Measurements from ENCODE around the gene PHF3. TPM values are rescaled to one million over a fixed set of nuclear protein-coding genes. Genes with fewer than 3 reads are reported as not detected.

The PHF3 gene
- total RNA-seq, 2 experiments from 2014 or later, result 39.3 to 40.2 TPM

- ChIA-PET POLR2A (no interaction called here), CTCF (interaction anchor here (1.1 to 1.2 kb wide), 3 partner anchors 14 to 35 kb away, joined by 3 to 4 read pairs (median 3); partner anchors contain the start of gene PHF3)
- Mint-ChIP-seq H3K4me3 (no peak overlapping the region), H3K9me3 (ENCODE audit: insufficient read depth) (peaks cover 8% of the 10 kb centered on the region), H3K36me3 (ENCODE audit: low read depth) (peaks cover 36% of the 10 kb centered on the region), H3K27me3 (ENCODE audit: low read depth) (no peaks in the 10 kb centered on the region), H3K27ac (no peak overlapping the region), H3K4me1 (ENCODE audit: low read depth) (peaks cover 23% of the 10 kb centered on the region)
- no peak for ATAC-seq
- DNase-seq, result no peak
These were observed 14.3 kb downstream of the PHF3 start for GRCh38 chr6:63649847-63650265.

GRCh38 chr6:63652980-63653379 lies 17.4 kb downstream of the PHF3 start:
- Mint-ChIP-seq H3K9me3 (ENCODE audit: insufficient read depth) (peaks cover 8% of the 10 kb centered on the region), H3K4me1 (ENCODE audit: low read depth) (peaks cover 22% of the 10 kb centered on the region), H3K27ac (no peak overlapping the region), H3K27me3 (ENCODE audit: low read depth) (no peaks in the 10 kb centered on the region), H3K36me3 (ENCODE audit: low read depth) (peaks cover 33% of the 10 kb centered on the region), H3K4me3 (no peak overlapping the region)
- ATAC-seq, result no peak
- ChIA-PET POLR2A (no interaction called here), CTCF (no interaction called here)
- DNase-seq, result no peak

GRCh38 chr6:63660757-63661156 lies 25.2 kb downstream of the PHF3 start:
- H3K27me3 Mint-ChIP-seq (ENCODE audit: low read depth), result no peaks in the 10 kb centered on the region
- no peak overlapping the region for H3K27ac Mint-ChIP-seq
- H3K9me3 Mint-ChIP-seq (ENCODE audit: insufficient read depth), result no peaks in the 10 kb centered on the region
- ATAC-seq, result no peak
- H3K4me3 Mint-ChIP-seq, result no peak overlapping the region
- POLR2A ChIA-PET, result no interaction called here
- DNase-seq, result no peak
- H3K4me1 Mint-ChIP-seq (ENCODE audit: low read depth), result peaks cover 8% of the 10 kb centered on the region
- H3K36me3 Mint-ChIP-seq (ENCODE audit: low read depth), result peaks cover 4% of the 10 kb centered on the region
- CTCF ChIA-PET, result no interaction called here

- Mint-ChIP-seq H3K27me3 (ENCODE audit: low read depth) (no peaks in the 10 kb centered on the region), H3K9me3 (ENCODE audit: insufficient read depth) (no peaks in the 10 kb centered on the region), H3K4me3 (no peak overlapping the region), H3K36me3 (ENCODE audit: low read depth) (peaks cover 4% of the 10 kb centered on the region), H3K4me1 (ENCODE audit: low read depth) (peaks cover 6% of the 10 kb centered on the region), H3K27ac (no peak overlapping the region)
- DNase-seq (no peak), ATAC-seq (no peak)
- POLR2A ChIA-PET, result no interaction called here
- CTCF ChIA-PET, result interaction anchor here (1.0 kb wide), 1 partner anchor 16 kb away, joined by 3 read pairs; no protein-coding TSS in a partner anchor
These were observed 26.2 kb downstream of the PHF3 start for GRCh38 chr6:63661769-63662168.

- H3K9me3 Mint-ChIP-seq (ENCODE audit: insufficient read depth), result no peaks in the 10 kb centered on the region
- H3K4me1 Mint-ChIP-seq (ENCODE audit: low read depth), result peaks cover 6% of the 10 kb centered on the region
- H3K27ac Mint-ChIP-seq, result no peak overlapping the region
- H3K36me3 Mint-ChIP-seq (ENCODE audit: low read depth), result peaks cover 8% of the 10 kb centered on the region
- ChIA-PET POLR2A (interaction anchor here (1.2 kb wide), 1 partner anchor 28 kb away, joined by 3 read pairs; the partner anchor contains the start of gene PHF3), CTCF (interaction anchor here (1.4 to 1.5 kb wide), 2 partner anchors 20 to 65 kb away, joined by 3 to 4 read pairs; no protein-coding TSS in a partner anchor)
- DNase-seq (no peak), ATAC-seq (no peak)
- H3K4me3 Mint-ChIP-seq, result no peak overlapping the region
- H3K27me3 Mint-ChIP-seq (ENCODE audit: low read depth), result no peaks in the 10 kb centered on the region
These were observed 27.7 kb downstream of the PHF3 start for GRCh38 chr6:63663147-63663955.

GRCh38 chr6:63663956-63664281 lies 28.3 kb downstream of the PHF3 start:
- DNase-seq (no peak), ATAC-seq (no peak)
- ChIA-PET POLR2A (interaction anchor here (1.2 kb wide), 1 partner anchor 28 kb away, joined by 3 read pairs; the partner anchor contains the start of gene PHF3), CTCF (interaction anchor here (1.5 kb wide), 1 partner anchor 19 kb away, joined by 3 read pairs; no protein-coding TSS in a partner anchor)
- peaks cover 8% of the 10 kb centered on the region for H3K36me3 Mint-ChIP-seq (ENCODE audit: low read depth)
- H3K4me1 Mint-ChIP-seq (ENCODE audit: low read depth), result peaks cover 6% of the 10 kb centered on the region
- no peaks in the 10 kb centered on the region for H3K27me3 Mint-ChIP-seq (ENCODE audit: low read depth)
- H3K9me3 Mint-ChIP-seq (ENCODE audit: insufficient read depth), result no peaks in the 10 kb centered on the region
- no peak overlapping the region for H3K27ac Mint-ChIP-seq
- H3K4me3 Mint-ChIP-seq, result no peak overlapping the region

- ChIA-PET POLR2A (no interaction called here), CTCF (no interaction called here)
- ATAC-seq (no peak), DNase-seq (no peak)
- Mint-ChIP-seq H3K27me3 (ENCODE audit: low read depth) (no peaks in the 10 kb centered on the region), H3K27ac (no peak overlapping the region), H3K36me3 (ENCODE audit: low read depth) (peaks cover 23% of the 10 kb centered on the region), H3K4me1 (ENCODE audit: low read depth) (no peaks in the 10 kb centered on the region), H3K4me3 (no peak overlapping the region), H3K9me3 (ENCODE audit: insufficient read depth) (no peaks in the 10 kb centered on the region)
These were observed 35.6 kb downstream of the PHF3 start for GRCh38 chr6:63671098-63671754.

- ATAC-seq (no peak), DNase-seq (no peak)
- H3K27ac Mint-ChIP-seq, result no peak overlapping the region
- no peak overlapping the region for H3K4me3 Mint-ChIP-seq
- no peaks in the 10 kb centered on the region for H3K9me3 Mint-ChIP-seq (ENCODE audit: insufficient read depth)
- POLR2A ChIA-PET, result no interaction called here
- H3K27me3 Mint-ChIP-seq (ENCODE audit: low read depth), result no peaks in the 10 kb centered on the region
- CTCF ChIA-PET, result no interaction called here
- peaks cover 21% of the 10 kb centered on the region for H3K36me3 Mint-ChIP-seq (ENCODE audit: low read depth)
- no peaks in the 10 kb centered on the region for H3K4me1 Mint-ChIP-seq (ENCODE audit: low read depth)
These were observed 37.1 kb downstream of the PHF3 start for GRCh38 chr6:63672582-63673129.

- Mint-ChIP-seq H3K4me3 (no peak overlapping the region), H3K36me3 (ENCODE audit: low read depth) (peaks cover 16% of the 10 kb centered on the region), H3K27ac (no peak overlapping the region), H3K4me1 (ENCODE audit: low read depth) (no peaks in the 10 kb centered on the region), H3K27me3 (ENCODE audit: low read depth) (no peaks in the 10 kb centered on the region), H3K9me3 (ENCODE audit: insufficient read depth) (no peaks in the 10 kb centered on the region)
- DNase-seq, result no peak
- CTCF ChIA-PET, result no interaction called here
- ATAC-seq, result no peak
- POLR2A ChIA-PET, result no interaction called here
These were observed 38.1 kb downstream of the PHF3 start for GRCh38 chr6:63673692-63674091.

GRCh38 chr6:63674635-63675034 lies 39.0 kb downstream of the PHF3 start:
- no peak for ATAC-seq
- Mint-ChIP-seq H3K9me3 (ENCODE audit: insufficient read depth) (no peaks in the 10 kb centered on the region), H3K36me3 (ENCODE audit: low read depth) (peaks cover 15% of the 10 kb centered on the region), H3K27me3 (ENCODE audit: low read depth) (no peaks in the 10 kb centered on the region), H3K4me1 (ENCODE audit: low read depth) (no peaks in the 10 kb centered on the region), H3K4me3 (no peak overlapping the region), H3K27ac (no peak overlapping the region)
- CTCF ChIA-PET, result no interaction called here
- POLR2A ChIA-PET, result no interaction called here
- DNase-seq, result no peak

- DNase-seq, result no peak
- Mint-ChIP-seq H3K27me3 (ENCODE audit: low read depth) (no peaks in the 10 kb centered on the region), H3K36me3 (ENCODE audit: low read depth) (peaks cover 18% of the 10 kb centered on the region), H3K4me3 (no peak overlapping the region), H3K4me1 (ENCODE audit: low read depth) (no peaks in the 10 kb centered on the region), H3K9me3 (ENCODE audit: insufficient read depth) (no peaks in the 10 kb centered on the region), H3K27ac (no peak overlapping the region)
- POLR2A ChIA-PET, result no interaction called here
- CTCF ChIA-PET, result no interaction called here
- no peak for ATAC-seq
These were observed 39.5 kb downstream of the PHF3 start for GRCh38 chr6:63675138-63675537.

GRCh38 chr6:63676412-63677114 lies 41.0 kb downstream of the PHF3 start:
- DNase-seq (no peak), ATAC-seq (no peak)
- Mint-ChIP-seq H3K4me1 (ENCODE audit: low read depth) (no peaks in the 10 kb centered on the region), H3K4me3 (no peak overlapping the region), H3K27ac (no peak overlapping the region), H3K27me3 (ENCODE audit: low read depth) (no peaks in the 10 kb centered on the region), H3K36me3 (ENCODE audit: low read depth) (peaks cover 23% of the 10 kb centered on the region), H3K9me3 (ENCODE audit: insufficient read depth) (no peaks in the 10 kb centered on the region)
- POLR2A ChIA-PET, result no interaction called here
- CTCF ChIA-PET, result no interaction called here
